Activated naive CD8-positive, alpha-beta T cell (primary cell): ENCODE measurements around the gene COMMD8.
"Not testable (repeated sequence)": the region's sequence is repeated elsewhere in the genome, so short reads cannot be mapped to it uniquely, and the experiment has no call there.

ENCODE experiments used
- H3K27ac Mint-ChIP-seq: one replicate; pipeline ENCODE4 v1.8.0; 2021; ENCODE audit warnings: mixed read lengths
- H3K27me3 Mint-ChIP-seq: one replicate; pipeline ENCODE4 v1.8.0; 2021; ENCODE audit warnings: mixed read lengths
- H3K36me3 Mint-ChIP-seq: one replicate; pipeline ENCODE4 v1.8.0; 2021; ENCODE audit warnings: mixed read lengths
- H3K4me1 Mint-ChIP-seq: one replicate; pipeline ENCODE4 v1.8.0; 2021; ENCODE audit warnings: low read depth, mixed read lengths
- H3K4me3 Mint-ChIP-seq: one replicate; pipeline ENCODE4 v1.8.0; 2021; ENCODE audit warnings: mild to moderate bottlenecking, mixed read lengths
- H3K9me3 Mint-ChIP-seq: one replicate; pipeline ENCODE4 v1.8.0; 2021; ENCODE audit warnings: low read depth, mixed read lengths

The COMMD8 gene

DNA sequence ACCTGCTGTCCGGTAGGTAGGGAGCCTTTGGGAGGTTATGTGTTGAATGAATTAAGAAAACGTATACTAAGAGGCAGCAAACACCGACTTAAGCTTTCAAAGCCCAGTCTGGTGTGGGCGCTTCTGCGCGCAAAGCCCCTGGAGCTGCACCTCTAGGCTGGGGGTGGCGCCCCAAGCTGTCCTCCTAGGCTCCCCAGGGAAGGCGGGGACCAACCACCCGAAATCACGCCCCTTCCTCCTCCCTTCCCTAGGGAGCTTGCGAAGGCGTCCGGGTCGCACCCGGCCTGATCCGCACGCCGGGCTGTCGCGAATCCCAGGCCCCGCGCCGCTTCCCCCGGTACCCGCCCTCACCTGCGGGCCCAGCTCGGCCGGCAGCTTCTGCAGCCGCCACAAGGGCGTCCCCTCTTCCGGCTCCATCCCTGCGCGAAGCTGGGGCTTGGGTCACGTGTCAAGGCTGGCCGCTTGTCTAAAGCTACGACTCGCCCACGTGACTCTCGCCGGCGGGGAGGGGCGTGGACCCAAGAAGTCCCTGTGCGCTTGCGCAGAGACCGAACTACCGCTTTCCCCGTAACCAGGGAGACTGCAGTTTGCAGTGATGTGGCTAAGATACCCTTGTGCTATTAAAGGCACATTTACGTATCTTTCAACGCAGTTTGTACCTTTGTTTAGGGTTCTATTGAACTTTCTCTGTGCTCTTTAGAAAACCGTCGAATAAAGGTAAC lies at the start of gene COMMD8:
COMMD8 (minus strand) TSS at position 468 of the 722 bp plus-strand sequence; CDS start at position 417, 51 bp downstream.
- Mint-ChIP-seq H3K4me1 (peaks cover 35% of the 10 kb centered on the region), H3K27me3 (no peaks in the 10 kb centered on the region), H3K9me3 (no peaks in the 10 kb centered on the region), H3K36me3 (peaks cover 8% of the 10 kb centered on the region), H3K4me3 (peak within 1 kb of the TSS; percentile 91), H3K27ac (peak within 1 kb of the TSS; percentile 83)

DNA sequence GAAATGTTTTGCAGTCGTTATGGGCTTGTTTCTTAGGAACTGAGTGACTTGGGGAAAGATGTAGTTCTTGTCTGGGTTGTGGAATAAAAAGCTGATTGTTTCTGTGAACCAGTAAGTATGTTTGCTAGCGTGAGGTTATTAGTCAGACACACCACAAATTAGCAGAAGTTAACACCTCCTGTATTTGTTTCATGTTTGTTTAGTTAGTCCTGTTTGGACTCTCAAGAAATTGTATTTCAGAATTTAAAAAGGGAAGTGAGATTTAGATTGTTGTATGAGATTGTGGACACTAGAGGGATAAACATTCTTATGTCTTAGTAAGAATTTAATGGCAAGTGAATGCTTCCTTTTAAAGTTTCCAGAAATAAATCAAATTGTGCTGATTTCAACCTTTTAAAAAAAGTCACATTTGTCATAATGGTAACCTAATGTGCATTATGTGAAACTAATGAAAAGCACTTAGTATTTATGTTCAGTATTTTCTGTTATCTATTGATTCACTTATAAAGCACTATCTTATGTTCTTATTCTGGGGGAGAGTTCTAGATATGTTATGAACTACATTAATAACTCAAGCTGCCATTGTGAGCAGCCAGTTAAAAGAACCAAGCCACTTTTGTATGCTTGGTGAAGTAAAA lies 47.1 kb upstream of the COMMD8 start:
- no peaks in the 10 kb centered on the region for H3K27me3 Mint-ChIP-seq
- no peak overlapping the region for H3K27ac Mint-ChIP-seq
- no peaks in the 10 kb centered on the region for H3K9me3 Mint-ChIP-seq
- H3K4me3 Mint-ChIP-seq = no peak overlapping the region
- H3K36me3 Mint-ChIP-seq = peaks cover 8% of the 10 kb centered on the region
- peaks cover 7% of the 10 kb centered on the region for H3K4me1 Mint-ChIP-seq

DNA sequence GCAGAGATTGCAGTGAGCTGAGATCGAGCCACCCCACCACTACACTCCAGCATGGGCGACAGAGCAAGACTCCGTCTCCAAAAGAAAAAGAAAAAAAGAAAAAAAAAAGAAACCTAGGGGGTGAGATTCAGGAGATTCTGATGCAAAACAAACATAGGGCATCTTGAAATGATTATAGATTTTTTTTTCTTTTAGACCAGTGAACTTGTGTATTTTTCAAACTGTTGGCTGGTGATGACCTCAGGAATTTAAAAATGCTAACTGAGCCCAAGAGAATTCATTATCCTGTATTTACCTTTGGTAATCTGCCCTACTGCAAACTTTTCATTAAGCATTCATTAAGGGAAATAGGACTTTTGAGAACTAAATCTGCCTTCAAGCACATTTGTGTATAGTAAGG lies 42.2 kb upstream of the COMMD8 start:
- no peak overlapping the region for H3K4me3 Mint-ChIP-seq
- no peak overlapping the region for H3K27ac Mint-ChIP-seq
- no peaks in the 10 kb centered on the region for H3K36me3 Mint-ChIP-seq
- H3K9me3 Mint-ChIP-seq = no peaks in the 10 kb centered on the region
- peaks cover 4% of the 10 kb centered on the region for H3K4me1 Mint-ChIP-seq
- no peaks in the 10 kb centered on the region for H3K27me3 Mint-ChIP-seq

DNA sequence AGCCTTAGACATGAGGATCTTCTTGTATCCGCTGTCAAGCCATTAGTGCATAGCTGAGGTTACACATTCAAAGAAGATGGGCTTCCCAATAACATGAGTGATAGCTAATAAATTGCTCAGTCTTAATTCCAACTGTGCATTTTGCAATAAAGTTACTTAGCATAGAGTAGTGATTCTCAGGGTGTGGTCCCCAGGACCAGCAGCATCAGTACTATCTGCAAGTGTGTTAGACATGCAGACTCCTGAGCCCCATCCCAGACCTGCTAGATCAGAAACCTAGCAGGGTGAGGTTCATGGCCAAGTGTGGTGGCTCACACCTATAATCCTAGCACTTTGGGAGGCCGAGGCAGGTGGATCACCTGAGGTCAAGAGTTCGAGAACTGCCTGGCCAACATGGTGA lies 41.6 kb upstream of the COMMD8 start:
- no peaks in the 10 kb centered on the region for H3K36me3 Mint-ChIP-seq
- H3K4me1 Mint-ChIP-seq = no peaks in the 10 kb centered on the region
- no peaks in the 10 kb centered on the region for H3K27me3 Mint-ChIP-seq
- no peak overlapping the region for H3K27ac Mint-ChIP-seq
- no peak overlapping the region for H3K4me3 Mint-ChIP-seq
- no peaks in the 10 kb centered on the region for H3K9me3 Mint-ChIP-seq

DNA sequence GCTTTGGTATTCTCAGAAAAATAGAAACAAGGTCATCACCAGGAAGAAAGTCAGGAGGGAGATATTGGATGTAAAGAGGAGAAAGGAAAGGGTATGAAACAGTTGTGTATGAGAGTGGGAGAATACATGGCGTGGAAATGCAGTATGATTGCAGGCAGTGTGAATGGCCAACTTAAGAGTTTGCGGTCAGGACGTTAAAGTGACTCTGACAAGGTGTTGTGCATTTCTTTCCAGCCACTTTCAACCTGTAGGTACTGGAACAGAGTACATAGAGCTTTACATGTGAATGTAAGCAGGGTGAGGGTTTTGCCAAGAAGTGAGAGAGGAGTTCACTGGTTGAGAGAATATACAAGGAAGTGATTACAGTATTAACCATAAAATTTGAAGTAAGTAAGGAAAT lies 37.3 kb upstream of the COMMD8 start:
- no peaks in the 10 kb centered on the region for H3K4me1 Mint-ChIP-seq
- no peak overlapping the region for H3K27ac Mint-ChIP-seq
- H3K36me3 Mint-ChIP-seq = no peaks in the 10 kb centered on the region
- no peak overlapping the region for H3K4me3 Mint-ChIP-seq
- H3K9me3 Mint-ChIP-seq = no peaks in the 10 kb centered on the region
- no peaks in the 10 kb centered on the region for H3K27me3 Mint-ChIP-seq

DNA sequence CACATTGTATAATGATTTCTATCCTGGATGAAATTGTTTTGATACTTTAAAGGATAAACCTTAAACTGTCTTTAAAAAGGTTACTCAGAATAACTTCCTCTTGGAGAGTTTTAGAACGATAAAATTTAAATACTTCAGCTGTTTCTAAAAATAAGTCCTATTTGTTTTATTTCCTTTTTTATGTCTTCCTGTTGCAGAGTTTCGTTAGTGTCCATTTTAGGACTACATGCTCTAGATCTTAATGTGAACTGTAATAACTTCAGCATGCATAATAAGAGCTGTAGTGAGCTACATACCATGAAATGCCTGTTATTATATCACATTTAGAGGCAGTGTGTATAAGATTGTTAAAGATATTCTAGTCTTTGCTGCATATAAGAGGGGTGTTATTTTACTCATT lies 36.2 kb upstream of the COMMD8 start:
- Mint-ChIP-seq H3K4me1 (no peaks in the 10 kb centered on the region), H3K9me3 (no peaks in the 10 kb centered on the region), H3K36me3 (no peaks in the 10 kb centered on the region), H3K27me3 (no peaks in the 10 kb centered on the region), H3K27ac (no peak overlapping the region), H3K4me3 (no peak overlapping the region)

DNA sequence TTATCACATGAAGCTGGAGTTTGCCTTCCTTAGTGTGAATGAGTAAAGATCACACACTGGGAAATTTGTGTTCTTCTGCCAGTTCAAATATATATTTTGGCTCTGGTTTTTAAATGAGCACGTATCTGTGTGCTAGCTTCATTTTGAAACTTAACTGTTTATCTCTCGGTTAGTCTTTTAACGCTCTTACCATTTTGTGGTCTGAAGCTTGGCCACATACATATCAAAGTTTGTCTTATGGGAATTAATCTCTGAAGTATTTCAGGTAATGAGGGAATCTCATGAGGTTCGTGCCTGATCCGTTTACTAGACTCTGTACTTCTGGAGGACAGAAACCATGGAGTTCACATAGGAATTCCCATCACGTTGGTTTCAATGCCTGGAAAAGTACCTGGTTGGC lies 35.4 kb upstream of the COMMD8 start:
- no peaks in the 10 kb centered on the region for H3K36me3 Mint-ChIP-seq
- no peak overlapping the region for H3K27ac Mint-ChIP-seq
- no peaks in the 10 kb centered on the region for H3K27me3 Mint-ChIP-seq
- H3K9me3 Mint-ChIP-seq = no peaks in the 10 kb centered on the region
- no peaks in the 10 kb centered on the region for H3K4me1 Mint-ChIP-seq
- H3K4me3 Mint-ChIP-seq = no peak overlapping the region

DNA sequence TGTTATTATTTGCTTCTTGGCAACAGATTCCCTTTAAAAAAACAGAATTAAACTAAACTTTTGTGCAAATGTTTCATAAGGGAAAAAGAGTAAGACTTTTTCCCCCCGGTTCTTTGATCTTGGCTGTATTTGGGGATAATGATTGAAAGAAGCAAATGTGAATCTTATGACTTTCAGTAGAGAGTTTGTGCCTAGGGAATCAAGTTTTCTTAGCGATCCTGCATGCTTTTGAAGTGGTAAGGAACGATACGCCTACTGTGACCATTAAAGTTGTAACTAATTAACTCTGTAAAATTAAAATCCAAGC lies 30.6 kb upstream of the COMMD8 start:
- H3K36me3 Mint-ChIP-seq = peaks cover 3% of the 10 kb centered on the region
- H3K27ac Mint-ChIP-seq = no peak overlapping the region
- no peak overlapping the region for H3K4me3 Mint-ChIP-seq
- no peaks in the 10 kb centered on the region for H3K9me3 Mint-ChIP-seq
- peaks cover 13% of the 10 kb centered on the region for H3K4me1 Mint-ChIP-seq
- no peaks in the 10 kb centered on the region for H3K27me3 Mint-ChIP-seq

DNA sequence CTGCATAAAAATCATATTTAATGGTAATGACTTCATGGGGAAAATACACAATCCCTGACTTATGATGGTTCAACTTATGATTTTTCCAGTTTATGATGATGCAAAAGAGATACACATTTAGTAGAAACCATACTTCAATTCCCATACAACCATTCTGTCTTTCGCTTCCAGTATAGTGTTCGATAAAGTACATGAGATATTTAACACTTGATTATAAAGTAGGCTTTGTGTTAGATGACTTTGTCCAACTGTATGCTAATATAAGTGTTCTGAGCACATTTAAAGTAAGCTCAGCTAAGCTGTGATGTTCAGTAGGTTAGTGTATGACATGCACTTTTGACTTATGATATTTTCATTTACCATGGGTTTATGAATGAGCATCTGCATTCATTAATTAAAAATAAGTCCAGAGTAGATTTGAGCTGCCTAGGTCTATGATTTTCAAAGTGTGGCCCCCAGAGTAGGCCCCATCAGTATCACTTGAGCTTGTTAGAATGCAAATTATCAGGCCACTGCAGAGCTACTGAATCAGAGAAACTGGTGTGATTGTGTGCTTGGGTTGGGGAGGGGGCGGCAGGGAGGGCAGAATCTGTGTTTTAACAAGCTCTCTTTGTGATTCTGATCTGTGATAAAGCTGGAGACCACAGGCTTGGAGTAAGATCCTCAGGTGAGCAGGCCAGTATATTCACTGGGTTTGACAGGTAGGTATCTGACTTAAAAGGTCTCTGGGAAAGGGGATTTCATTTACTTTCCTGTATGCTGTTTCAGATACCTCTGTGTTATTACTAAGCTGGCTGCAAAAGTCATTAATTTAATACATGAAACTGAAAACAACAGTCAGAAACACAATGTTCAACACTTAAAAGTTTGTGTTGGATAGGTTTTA lies 30.0 kb upstream of the COMMD8 start:
- Mint-ChIP-seq H3K9me3 (no peaks in the 10 kb centered on the region), H3K27me3 (no peaks in the 10 kb centered on the region), H3K4me3 (no peak overlapping the region), H3K27ac (no peak overlapping the region), H3K4me1 (peaks cover 13% of the 10 kb centered on the region), H3K36me3 (peaks cover 3% of the 10 kb centered on the region)

DNA sequence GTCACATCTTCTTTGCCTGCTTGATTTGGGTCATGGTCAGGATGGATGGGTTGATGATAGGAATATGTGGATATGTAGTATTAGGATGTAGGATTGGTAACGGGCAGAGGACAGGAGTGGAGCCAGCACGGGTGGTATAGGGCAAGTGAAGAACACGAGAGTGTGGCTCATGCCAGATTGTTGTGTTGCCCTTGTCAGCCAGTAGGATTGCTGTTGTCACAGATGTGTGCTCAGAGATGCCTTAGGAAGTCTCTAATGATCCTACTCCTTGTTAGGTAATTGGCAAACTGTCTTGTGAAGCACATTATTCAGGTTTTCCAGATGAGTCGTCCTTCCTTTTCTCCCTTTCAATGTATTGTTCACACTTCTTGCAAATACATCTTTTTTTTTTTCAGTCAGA lies 27.0 kb upstream of the COMMD8 start:
- Mint-ChIP-seq H3K9me3 (no peaks in the 10 kb centered on the region), H3K4me3 (no peak overlapping the region), H3K36me3 (peaks cover 3% of the 10 kb centered on the region), H3K4me1 (peaks cover 22% of the 10 kb centered on the region), H3K27ac (no peak overlapping the region), H3K27me3 (no peaks in the 10 kb centered on the region)

DNA sequence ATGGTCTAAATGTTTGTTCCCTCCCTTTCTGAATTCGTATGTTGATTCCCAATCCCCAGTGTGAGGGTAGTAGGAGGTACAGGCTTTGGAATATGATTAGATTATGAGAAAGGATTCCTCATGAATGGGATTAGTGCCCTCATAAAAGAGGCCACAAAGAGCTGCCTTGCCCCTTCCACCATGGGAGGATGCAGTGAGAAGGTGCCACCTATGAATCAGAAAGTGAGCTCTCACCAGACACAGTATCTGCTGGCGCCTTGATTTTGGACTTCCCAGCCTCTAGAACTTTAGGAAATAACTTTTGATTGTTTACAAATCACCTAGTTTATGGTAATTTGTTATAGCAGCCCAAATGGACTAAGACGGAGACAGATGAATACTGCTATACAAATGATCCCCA lies 25.2 kb upstream of the COMMD8 start:
- Mint-ChIP-seq H3K36me3 (peaks cover 3% of the 10 kb centered on the region), H3K9me3 (no peaks in the 10 kb centered on the region), H3K27ac (no peak overlapping the region), H3K4me3 (no peak overlapping the region), H3K27me3 (no peaks in the 10 kb centered on the region), H3K4me1 (peaks cover 35% of the 10 kb centered on the region)

DNA sequence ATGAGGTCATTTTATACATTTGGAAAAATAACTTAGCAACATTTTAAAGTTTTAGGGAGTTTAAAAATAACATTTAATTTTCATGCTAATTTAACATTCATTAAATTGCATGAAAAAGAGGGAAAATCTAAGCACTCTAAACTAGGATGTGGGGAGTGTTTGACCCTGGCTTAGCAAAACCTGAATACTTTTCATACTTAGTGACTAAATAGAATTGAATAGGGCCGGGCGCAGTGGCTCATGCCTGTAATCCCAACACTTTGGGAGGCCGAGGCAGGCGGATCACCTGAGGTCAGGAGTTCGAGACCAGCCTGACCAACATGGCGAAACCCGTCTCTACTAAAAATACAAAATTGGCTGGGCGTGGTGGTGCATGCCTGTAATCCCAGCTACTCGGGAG lies 23.2 kb upstream of the COMMD8 start:
- H3K27me3 Mint-ChIP-seq, H3K9me3 Mint-ChIP-seq, H3K27ac Mint-ChIP-seq, H3K36me3 Mint-ChIP-seq: not testable (repeated sequence)
- H3K4me3 Mint-ChIP-seq = peak overlapping the region; percentile 96
- H3K4me1 Mint-ChIP-seq = peaks cover 36% of the 10 kb centered on the region

DNA sequence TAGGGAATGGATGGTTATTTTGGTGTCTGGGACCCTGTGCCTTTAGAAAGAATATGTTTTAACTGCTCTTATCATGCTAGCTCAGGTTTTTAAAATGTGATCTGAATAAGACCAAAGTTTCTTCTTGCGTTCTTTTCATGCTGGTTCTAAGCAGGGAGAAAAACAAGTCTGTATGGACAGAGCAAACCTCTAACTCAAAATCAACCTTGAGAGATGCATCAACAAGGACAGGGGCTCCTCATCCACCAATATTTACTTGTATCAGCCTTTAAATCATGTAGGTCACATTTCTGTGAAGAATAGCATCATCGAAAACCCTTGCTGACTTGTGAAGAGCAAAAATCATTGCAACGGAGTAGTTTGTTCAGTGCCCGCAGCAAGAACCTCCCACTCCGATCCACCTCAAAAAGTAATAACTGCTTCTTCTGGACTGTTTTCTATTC lies 22.8 kb upstream of the COMMD8 start:
- no peaks in the 10 kb centered on the region for H3K36me3 Mint-ChIP-seq
- peak overlapping the region; percentile 96 for H3K4me3 Mint-ChIP-seq
- no peaks in the 10 kb centered on the region for H3K27me3 Mint-ChIP-seq
- peaks cover 36% of the 10 kb centered on the region for H3K4me1 Mint-ChIP-seq
- no peaks in the 10 kb centered on the region for H3K9me3 Mint-ChIP-seq
- peak overlapping the region; percentile 22 for H3K27ac Mint-ChIP-seq

DNA sequence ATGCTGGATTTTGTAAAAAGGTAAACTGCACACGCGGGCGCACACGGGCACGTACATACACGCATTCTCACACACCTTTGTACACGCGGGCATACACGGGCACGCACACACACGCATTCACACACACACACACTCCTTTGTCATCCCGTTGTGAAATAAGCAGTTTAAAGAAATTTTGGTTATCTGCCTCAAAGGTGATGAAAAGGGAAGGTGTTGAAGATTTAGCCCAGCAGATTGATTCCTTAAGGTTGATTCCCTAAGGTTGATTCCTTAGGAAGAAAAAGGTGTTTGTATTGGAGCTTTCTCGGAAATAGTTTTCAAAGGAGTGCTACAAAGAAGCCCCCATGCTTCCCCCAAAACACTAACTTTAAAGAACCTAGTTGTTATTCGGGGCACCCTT lies 22.3 kb upstream of the COMMD8 start:
- H3K27ac Mint-ChIP-seq = peak overlapping the region; percentile 72
- H3K9me3 Mint-ChIP-seq = no peaks in the 10 kb centered on the region
- no peaks in the 10 kb centered on the region for H3K27me3 Mint-ChIP-seq
- H3K36me3 Mint-ChIP-seq = no peaks in the 10 kb centered on the region
- H3K4me3 Mint-ChIP-seq = peak overlapping the region; percentile 96
- H3K4me1 Mint-ChIP-seq = peaks cover 33% of the 10 kb centered on the region

DNA sequence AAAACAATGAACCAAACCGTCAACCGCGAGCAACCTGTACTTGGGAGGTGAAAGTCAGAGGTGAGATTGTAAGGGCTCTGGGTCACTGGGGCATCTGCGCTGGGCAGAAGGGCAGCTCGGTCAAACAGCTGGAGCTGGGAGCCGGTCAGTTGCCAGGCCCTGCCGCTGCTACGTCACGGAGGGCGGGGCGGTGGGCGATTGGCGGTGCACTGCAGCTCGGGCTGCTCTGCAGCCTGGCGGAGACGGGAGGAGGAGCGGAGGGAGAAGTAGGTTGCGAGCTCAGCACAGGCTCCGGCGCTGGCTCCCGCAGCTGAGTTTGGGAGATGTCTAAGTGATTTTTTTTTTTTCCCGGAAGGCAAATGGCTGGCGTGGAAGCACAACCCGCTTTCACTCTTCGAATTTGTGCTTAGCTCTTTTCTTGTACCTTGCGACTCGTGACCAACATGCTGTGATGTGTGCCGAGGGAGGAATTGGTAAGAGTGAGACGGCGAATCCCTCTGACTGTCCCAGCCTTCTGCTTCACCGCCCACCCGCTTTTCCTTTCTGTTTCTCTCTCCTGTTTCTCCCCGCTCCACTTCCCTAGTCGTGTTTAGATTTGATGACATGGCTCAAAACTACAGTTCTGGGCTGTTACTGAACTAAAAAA lies 21.7 kb upstream of the COMMD8 start, which contains the start of gene ATP10D:
ATP10D (plus strand) TSS at position 229 of the 646 bp plus-strand sequence. CDS start 27,266 bp downstream, outside the sequence.
- Mint-ChIP-seq H3K4me3 (peak within 1 kb of the TSS; percentile 96), H3K4me1 (peaks cover 28% of the 10 kb centered on the region), H3K27ac (peak within 1 kb of the TSS; percentile 72), H3K36me3 (no peaks in the 10 kb centered on the region), H3K9me3 (no peaks in the 10 kb centered on the region), H3K27me3 (no peaks in the 10 kb centered on the region)
